Activated CD8-positive, alpha-beta memory T cell treated with anti-CD3 and anti-CD28 coated beads, Interleukin-2, amount 50 U/mL, for 24 hours (primary cell): ENCODE results near the gene KRTAP10-6.
"Not testable (repeated sequence)": the region's sequence is repeated elsewhere in the genome, so short reads cannot be mapped to it uniquely, and the experiment has no call there.

Experiments
- DNase-seq: peaks from one replicate; pipeline ENCODE4 v3.0.0-alpha.2; 2020; ENCODE audit errors: extremely low read depth

KRTAP10-6 gene

GRCh38 chr21:44557491-44558328 lies 34.6 kb downstream of the KRTAP10-6 start:
- DNase-seq = no peak

GRCh38 chr21:44556879-44557278 lies 35.4 kb downstream of the KRTAP10-6 start:
- DNase-seq = no peak

GRCh38 chr21:44555200-44555875 lies 37.0 kb downstream of the KRTAP10-6 start:
- DNase-seq = no peak

GRCh38 chr21:44552681-44553080 lies 39.6 kb downstream of the KRTAP10-6 start:
- no peak for DNase-seq

- no peak for DNase-seq
These were observed 40.2 kb downstream of the KRTAP10-6 start for GRCh38 chr21:44552136-44552535.

- no peak for DNase-seq
These were observed 40.9 kb downstream of the KRTAP10-6 start, which contains the start of gene KRTAP10-2 for GRCh38 chr21:44551340-44551961. KRTAP10-2 (minus strand) TSS chr21:44551505; CDS start chr21:44551458, 47 bp downstream.

GRCh38 chr21:44550807-44551206 lies 41.5 kb downstream of the KRTAP10-6 start:
- DNase-seq = no peak

GRCh38 chr21:44550285-44550684 lies 42.0 kb downstream of the KRTAP10-6 start:
- DNase-seq = not testable (repeated sequence)

GRCh38 chr21:44549525-44550211 lies 42.6 kb downstream of the KRTAP10-6 start:
- no peak for DNase-seq

- DNase-seq = no peak
These were observed 43.4 kb downstream of the KRTAP10-6 start for GRCh38 chr21:44548922-44549321.

GRCh38 chr21:44548381-44548780 lies 43.9 kb downstream of the KRTAP10-6 start:
- no peak for DNase-seq

- no peak for DNase-seq
These were observed 44.5 kb downstream of the KRTAP10-6 start for GRCh38 chr21:44547656-44548331.

GRCh38 chr21:44544566-44544965 lies 47.7 kb downstream of the KRTAP10-6 start:
- DNase-seq = no peak

GRCh38 chr21:44542716-44543115 lies 49.6 kb downstream of the KRTAP10-6 start:
- no peak for DNase-seq
